SK-N-SH treated with all-trans-retinoic acid at 6 μM for 48 hours (cell line): ENCODE results near the gene SLC7A5.
"Not testable (repeated sequence)": the region's sequence is repeated elsewhere in the genome, so short reads cannot be mapped to it uniquely, and the experiment has no call there.

ENCODE experiments used
- ATAC-seq: fragments of 200-7000 bp; cut with Tn5 transposase; 3 replicates; pipeline ENCODE4 v1.9.1; 2020; ENCODE audit warnings: mild to moderate bottlenecking, moderate library complexity
- ARNTL ChIP-seq: fragments of 450-650 bp; formaldehyde crosslinking; IDR thresholded peaks from 2 replicates; pipeline ENCODE4 v1.5.0; 2020; ENCODE audit warnings: low read depth, mild to moderate bottlenecking, moderate library complexity, borderline replicate concordance
- BACH2 ChIP-seq: fragments of 250-450 bp; sonication (Bioruptor Pico); IDR thresholded peaks from 2 replicates; pipeline ENCODE4 v1.9.0; 2021; ENCODE audit warnings: mild to moderate bottlenecking, borderline replicate concordance
- CREB5 ChIP-seq: fragments of 250-450 bp; sonication (Bioruptor Pico); IDR thresholded peaks from 2 replicates; pipeline ENCODE4 v1.5.1; 2020; ENCODE audit warnings: low read depth, mild to moderate bottlenecking, moderate library complexity
- CSDC2 ChIP-seq: fragments of 250-450 bp; sonication (Bioruptor Pico); IDR thresholded peaks from 2 replicates; pipeline ENCODE4 v1.5.0; 2020; ENCODE audit warnings: mild to moderate bottlenecking, moderate library complexity
- CSRNP3 ChIP-seq: fragments of 250-450 bp; sonication (Bioruptor Pico); IDR thresholded peaks from 2 replicates; pipeline ENCODE4 v1.5.1; 2021; ENCODE audit warnings: mild to moderate bottlenecking, moderate library complexity
- ESRRG ChIP-seq: fragments of 250-450 bp; sonication (Bioruptor Pico); IDR thresholded peaks from 2 replicates; pipeline ENCODE4 v1.6.1; 2021; ENCODE audit warnings: mild to moderate bottlenecking
- GLIS3 ChIP-seq: fragments of 250-450 bp; sonication (Bioruptor Pico); IDR thresholded peaks from 2 replicates; pipeline ENCODE4 v1.5.0; 2020; ENCODE audit warnings: mild to moderate bottlenecking, moderate library complexity
- ISL1 ChIP-seq: fragments of 250-450 bp; sonication (Bioruptor Pico); IDR thresholded peaks from 2 replicates; pipeline ENCODE4 v2.1.2; 2022; ENCODE audit warnings: mild to moderate bottlenecking, moderate library complexity
- OSR1 ChIP-seq: fragments of 250-450 bp; sonication (Bioruptor Pico); IDR thresholded peaks from 2 replicates; pipeline ENCODE4 v1.8.0; 2022; ENCODE audit warnings: moderate library complexity, mild to moderate bottlenecking, inconsistent platforms
- POU6F1 ChIP-seq: fragments of 250-450 bp; sonication (Bioruptor Pico); IDR thresholded peaks from 2 replicates; pipeline ENCODE4 v1.8.0; 2021; ENCODE audit warnings: low read depth, mild to moderate bottlenecking, moderate library complexity, borderline replicate concordance
- PPARA ChIP-seq: fragments of 250-450 bp; sonication (Bioruptor Pico); IDR thresholded peaks from 2 replicates; pipeline ENCODE4 v1.5.0; 2020; ENCODE audit warnings: mild to moderate bottlenecking, borderline replicate concordance
- RARB ChIP-seq: fragments of 250-450 bp; sonication (Bioruptor Pico); IDR thresholded peaks from 2 replicates; pipeline ENCODE4 v1.8.0; 2021; ENCODE audit warnings: mild to moderate bottlenecking, moderate library complexity
- SNAI2 ChIP-seq: fragments of 250-450 bp; sonication (Bioruptor Pico); IDR thresholded peaks from 2 replicates; pipeline ENCODE4 v1.5.0; 2020; ENCODE audit warnings: mild to moderate bottlenecking, moderate library complexity
- TCF4 ChIP-seq: fragments of 250-450 bp; sonication (Bioruptor Pico); IDR thresholded peaks from 2 replicates; pipeline ENCODE4 v1.8.0; 2021; ENCODE audit warnings: mild to moderate bottlenecking, moderate library complexity, borderline replicate concordance
- TOX ChIP-seq: fragments of 250-450 bp; sonication (Bioruptor Pico); IDR thresholded peaks from 2 replicates; pipeline ENCODE4 v1.8.0; 2021; ENCODE audit warnings: mild to moderate bottlenecking, moderate library complexity, borderline replicate concordance
- TSHZ2 ChIP-seq: fragments of 250-450 bp; sonication (Bioruptor Pico); IDR thresholded peaks from 2 replicates; pipeline ENCODE4 v1.5.0; 2020; ENCODE audit warnings: mild to moderate bottlenecking, moderate library complexity
- ZC3H10 ChIP-seq: fragments of 250-450 bp; sonication (Bioruptor Pico); IDR thresholded peaks from 2 replicates; pipeline ENCODE4 v1.5.1; 2021; ENCODE audit warnings: mild to moderate bottlenecking, moderate library complexity
- ZFP3 ChIP-seq: fragments of 250-450 bp; sonication (Bioruptor Pico); IDR thresholded peaks from 2 replicates; pipeline ENCODE4 v1.5.0; 2020; ENCODE audit warnings: mild to moderate bottlenecking, moderate library complexity
- ZFP30 ChIP-seq: fragments of 450-650 bp; formaldehyde crosslinking; IDR thresholded peaks from 2 replicates; pipeline ENCODE4 v1.5.0; 2022; ENCODE audit warnings: mild to moderate bottlenecking, moderate library complexity
- ZNF565 ChIP-seq: fragments of 450-650 bp; formaldehyde crosslinking; conservative IDR thresholded peaks from 2 replicates; pipeline ENCODE4 v1.5.0; 2020; ENCODE audit warnings: low read depth, mild to moderate bottlenecking, moderate library complexity
- ZNF70 ChIP-seq: fragments of 450-650 bp; formaldehyde crosslinking; IDR thresholded peaks from 2 replicates; pipeline ENCODE4 v1.5.0; 2020; ENCODE audit warnings: mild to moderate bottlenecking, moderate library complexity
- ZNF8 ChIP-seq: fragments of 450-650 bp; formaldehyde crosslinking; IDR thresholded peaks from 2 replicates; pipeline ENCODE4 v1.5.0; 2020; ENCODE audit warnings: mild to moderate bottlenecking, moderate library complexity

Gene SLC7A5

GRCh38 chr16:87895641-87896141 is 26.4 kb upstream of the SLC7A5 start:
- no peak for ATAC-seq

GRCh38 chr16:87894005-87894404 is 24.7 kb upstream of the SLC7A5 start:
- peak; percentile 92 for ATAC-seq

More at GRCh38 chr16:87895641-87896141, 26.4 kb upstream of the SLC7A5 start:
- no peak for TF ChIP-seq OSR1 (CRISPR knock-in tag)
- TF ChIP-seq ZNF70 (CRISPR knock-in tag) = no peak
- no peak for TF ChIP-seq BACH2 (CRISPR knock-in tag)
- TF ChIP-seq PPARA (CRISPR knock-in tag) = no peak
- TF ChIP-seq ESRRG = no peak
- TF ChIP-seq ARNTL (CRISPR knock-in tag) = no peak
- no peak for TF ChIP-seq ZNF8 (CRISPR knock-in tag)
- TF ChIP-seq CSDC2 = no peak
- TF ChIP-seq TOX (CRISPR knock-in tag) = no peak
- no peak for TF ChIP-seq TSHZ2
- TF ChIP-seq SNAI2 (CRISPR knock-in tag) = no peak
- TF ChIP-seq ZNF565 = no peak
- no peak for TF ChIP-seq ZFP30 (CRISPR knock-in tag)
- TF ChIP-seq CREB5 (CRISPR knock-in tag) = no peak
- TF ChIP-seq GLIS3 (CRISPR knock-in tag) = no peak
- no peak for TF ChIP-seq POU6F1 (CRISPR knock-in tag)
- TF ChIP-seq ZC3H10 = no peak
- TF ChIP-seq RARB (CRISPR knock-in tag) = no peak

GRCh38 chr16:87891764-87892163 is 22.5 kb upstream of the SLC7A5 start:
- ATAC-seq = no peak
- TF ChIP-seq CREB5 (CRISPR knock-in tag) (no peak), TSHZ2 (no peak), BACH2 (CRISPR knock-in tag) (no peak), ZC3H10 (no peak), SNAI2 (CRISPR knock-in tag) (no peak), ESRRG (no peak), POU6F1 (CRISPR knock-in tag) (no peak), ZNF8 (CRISPR knock-in tag) (no peak), ZFP30 (CRISPR knock-in tag) (no peak), TOX (CRISPR knock-in tag) (no peak), GLIS3 (CRISPR knock-in tag) (no peak), ISL1 (CRISPR knock-in tag) (no peak), ARNTL (CRISPR knock-in tag) (no peak), TCF4 (CRISPR knock-in tag) (no peak), ZFP3 (CRISPR knock-in tag) (no peak), CSRNP3 (CRISPR knock-in tag) (no peak), OSR1 (CRISPR knock-in tag) (no peak)
- TF ChIP-seq, all 23 proteins: peak for 0

- ATAC-seq = not testable (repeated sequence)
These were observed 20.5 kb upstream of the SLC7A5 start for GRCh38 chr16:87889762-87890161.

- not testable (repeated sequence) for ATAC-seq
These were observed 19.0 kb upstream of the SLC7A5 start for GRCh38 chr16:87888346-87888745.
